ENCODE results near the gene UBIAD1. TPM values are rescaled to one million over a fixed set of nuclear protein-coding genes. Genes with fewer than 3 reads are reported as not detected.

The UBIAD1 gene
- total RNA-seq, 1 donor from 2014 or later = 7.3 TPM

DNA sequence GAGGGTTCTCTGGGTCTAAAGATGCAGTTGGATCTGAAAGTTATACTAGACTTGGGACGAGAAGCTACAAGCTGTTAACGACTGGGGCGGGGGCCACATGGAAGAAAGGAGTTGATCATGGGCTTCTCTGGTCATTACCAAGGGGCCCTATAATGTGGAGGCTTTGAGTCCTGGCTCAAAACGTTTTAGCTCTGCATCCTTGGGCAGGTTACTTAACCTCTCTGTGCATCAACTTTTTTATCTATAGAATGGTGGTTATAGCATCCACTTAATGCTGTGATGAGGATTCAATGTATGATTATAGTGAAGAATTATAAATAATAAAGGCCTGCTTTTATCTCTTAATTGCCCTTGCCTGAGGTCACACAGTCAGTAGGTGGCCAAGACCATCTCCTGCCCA lies 53.1 kb downstream of the UBIAD1 start:
- Histone ChIP-seq H3K36me3 (ENCODE audit: control insufficient read depth in 3 of 3, insufficient read depth in 3 of 3, low read length in 3 of 3) (no peaks in the 10 kb centered on the region), H3K4me3 (ENCODE audit: low read length in 3 of 3) (no peak overlapping the region), H3K4me1 (ENCODE audit: control insufficient read depth in 3 of 3, insufficient read depth in 3 of 3, low read length in 3 of 3) (no peaks in the 10 kb centered on the region), H3K27ac (ENCODE audit: low read depth, low read length) (no peak overlapping the region), H3K9me3 (ENCODE audit: control insufficient read depth in 3 of 3, low read length in 3 of 3) (no peaks in the 10 kb centered on the region), H3K9ac (ENCODE audit: low read depth in 1 of 3, low read length in 3 of 3) (no peak overlapping the region), H3K27me3 (ENCODE audit: control insufficient read depth in 3 of 3, insufficient read depth in 3 of 3, low read length in 3 of 3) (peaks cover 0 to 24% (median 23%) of the 10 kb centered on the region in 3 donors)

- H3K9me3 ChIP-seq (ENCODE audit: control insufficient read depth in 3 of 3, low read length in 3 of 3) = no peaks in the 10 kb centered on the region
- H3K36me3 ChIP-seq (ENCODE audit: control insufficient read depth in 3 of 3, insufficient read depth in 3 of 3, low read length in 3 of 3) = no peaks in the 10 kb centered on the region
- H3K27me3 ChIP-seq (ENCODE audit: control insufficient read depth in 3 of 3, insufficient read depth in 3 of 3, low read length in 3 of 3) = peaks cover 0 to 29% (median 19%) of the 10 kb centered on the region in 3 donors
- H3K9ac ChIP-seq (ENCODE audit: low read depth in 1 of 3, low read length in 3 of 3) = no peak overlapping the region
- no peak overlapping the region for H3K27ac ChIP-seq (ENCODE audit: low read depth, low read length)
- no peak overlapping the region for H3K4me3 ChIP-seq (ENCODE audit: low read length in 3 of 3)
- no peaks in the 10 kb centered on the region for H3K4me1 ChIP-seq (ENCODE audit: control insufficient read depth in 3 of 3, insufficient read depth in 3 of 3, low read length in 3 of 3)
Observed at GRCh38 chr1:11328444-11328843, 55.4 kb downstream of the UBIAD1 start.

DNA sequence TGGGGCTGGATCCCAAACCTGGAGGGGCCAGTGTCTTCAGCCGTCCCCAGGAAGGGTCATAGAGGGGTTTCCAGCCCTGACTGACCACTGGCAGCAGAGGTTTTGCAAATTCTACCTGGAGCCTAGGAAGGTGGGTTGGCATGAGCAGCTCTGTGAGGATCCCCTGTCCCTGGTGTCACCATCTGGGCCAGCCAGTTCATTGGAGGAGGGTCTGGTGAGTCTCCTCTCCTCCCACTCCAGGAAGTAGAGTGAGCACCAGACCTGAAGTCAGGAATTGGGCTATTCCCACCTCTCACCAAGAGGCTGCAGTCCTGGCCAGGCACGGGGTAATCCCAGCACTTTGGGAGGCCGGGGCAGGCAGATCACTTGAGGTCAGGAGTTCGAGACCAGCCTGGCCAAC lies 57.4 kb downstream of the UBIAD1 start:
- H3K4me3 ChIP-seq (ENCODE audit: low read length in 3 of 3) = no peak overlapping the region
- H3K9me3 ChIP-seq (ENCODE audit: control insufficient read depth in 3 of 3, low read length in 3 of 3) = no peaks in the 10 kb centered on the region
- no peaks in the 10 kb centered on the region for H3K36me3 ChIP-seq (ENCODE audit: control insufficient read depth in 3 of 3, insufficient read depth in 3 of 3, low read length in 3 of 3)
- H3K4me1 ChIP-seq (ENCODE audit: control insufficient read depth in 3 of 3, insufficient read depth in 3 of 3, low read length in 3 of 3) = no peaks in the 10 kb centered on the region
- H3K27me3 ChIP-seq (ENCODE audit: control insufficient read depth in 3 of 3, insufficient read depth in 3 of 3, low read length in 3 of 3) = peaks cover 0 to 23% (median 16%) of the 10 kb centered on the region in 3 donors
- no peak overlapping the region for H3K9ac ChIP-seq (ENCODE audit: low read depth in 1 of 3, low read length in 3 of 3)
- H3K27ac ChIP-seq (ENCODE audit: low read depth, low read length) = no peak overlapping the region

DNA sequence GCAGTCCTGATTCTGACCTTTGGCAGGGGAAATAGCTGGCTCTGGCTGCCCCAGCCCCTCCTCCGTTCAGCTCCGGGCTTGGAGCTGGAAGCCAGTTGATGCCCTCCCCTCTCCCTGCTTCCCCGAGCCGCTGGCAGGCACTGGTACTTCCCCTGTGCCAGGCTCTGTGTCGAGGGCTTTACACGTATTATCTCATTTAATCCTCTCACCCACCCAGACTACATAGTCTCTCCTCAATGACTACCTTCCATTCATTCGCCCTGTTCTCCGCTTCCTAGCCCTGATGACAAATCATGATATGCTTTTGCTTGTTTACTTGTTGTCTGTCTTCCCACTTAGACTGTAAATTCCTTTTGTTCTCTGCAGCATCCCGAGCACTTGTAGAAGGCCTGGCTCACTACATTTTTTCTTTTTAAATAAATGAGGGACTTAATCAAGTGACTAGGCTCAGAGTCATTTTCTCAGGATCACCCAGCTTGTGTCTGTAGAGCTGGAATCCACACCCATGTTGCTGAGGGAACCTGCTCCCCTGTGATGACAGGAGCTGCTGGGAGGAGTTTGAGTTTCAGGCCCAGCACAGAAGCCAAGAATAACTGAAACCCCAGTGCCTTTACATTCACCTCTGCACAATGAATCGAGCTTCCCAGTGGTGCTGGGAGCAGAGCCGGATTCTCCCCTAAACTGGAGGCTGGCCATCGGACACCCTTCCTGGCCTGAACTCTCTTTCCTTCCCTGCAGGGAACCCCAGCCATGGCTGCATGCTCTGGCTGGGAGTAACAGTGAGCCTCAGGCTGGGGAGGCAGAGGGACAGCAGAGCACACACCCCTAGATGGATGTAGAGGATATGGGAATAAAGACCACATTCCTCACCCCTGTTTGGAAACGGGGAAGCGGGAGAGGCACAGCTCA lies 58.3 kb downstream of the UBIAD1 start:
- peaks cover 0 to 18% (median 16%) of the 10 kb centered on the region in 3 donors for H3K27me3 ChIP-seq (ENCODE audit: control insufficient read depth in 3 of 3, insufficient read depth in 3 of 3, low read length in 3 of 3)
- H3K4me1 ChIP-seq (ENCODE audit: control insufficient read depth in 3 of 3, insufficient read depth in 3 of 3, low read length in 3 of 3) = no peaks in the 10 kb centered on the region
- no peaks in the 10 kb centered on the region for H3K36me3 ChIP-seq (ENCODE audit: control insufficient read depth in 3 of 3, insufficient read depth in 3 of 3, low read length in 3 of 3)

DNA sequence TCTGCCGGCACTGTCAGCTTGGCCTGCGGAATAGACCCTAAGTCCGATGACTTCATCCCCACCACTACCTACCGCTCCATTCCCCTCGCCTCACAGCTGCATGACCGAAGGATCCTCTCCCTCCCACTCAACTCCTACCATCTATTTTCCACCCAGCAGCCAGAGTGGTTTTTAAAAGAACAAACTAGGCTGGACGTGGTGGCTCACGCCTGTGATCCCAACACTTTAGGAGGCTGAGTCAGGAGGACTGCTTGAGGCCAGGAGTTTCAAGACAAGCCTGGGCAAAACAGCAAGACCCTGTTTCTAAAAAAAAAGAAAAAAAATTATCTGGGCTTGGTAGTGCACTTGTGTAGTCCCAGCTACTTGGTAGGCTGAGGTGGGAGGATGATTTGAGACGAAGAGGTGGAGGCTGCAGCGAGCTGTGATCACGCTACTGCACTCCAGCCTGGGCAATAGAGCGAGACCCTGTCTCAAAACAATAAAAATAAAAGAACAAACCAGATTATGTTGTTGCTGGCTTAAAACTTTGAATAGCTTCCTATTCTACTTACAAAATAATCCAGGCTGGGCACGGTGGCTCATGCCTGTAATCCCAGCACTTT lies 59.0 kb downstream of the UBIAD1 start:
- Histone ChIP-seq H3K27me3 (ENCODE audit: control insufficient read depth in 3 of 3, insufficient read depth in 3 of 3, low read length in 3 of 3) (peaks cover 0 to 16% (median 14%) of the 10 kb centered on the region in 3 donors), H3K36me3 (ENCODE audit: control insufficient read depth in 3 of 3, insufficient read depth in 3 of 3, low read length in 3 of 3) (no peaks in the 10 kb centered on the region), H3K27ac (ENCODE audit: low read depth, low read length) (no peak overlapping the region), H3K9ac (ENCODE audit: low read depth in 1 of 3, low read length in 3 of 3) (no peak overlapping the region), H3K4me3 (ENCODE audit: low read length in 3 of 3) (no peak overlapping the region), H3K9me3 (ENCODE audit: control insufficient read depth in 3 of 3, low read length in 3 of 3) (no peaks in the 10 kb centered on the region), H3K4me1 (ENCODE audit: control insufficient read depth in 3 of 3, insufficient read depth in 3 of 3, low read length in 3 of 3) (no peaks in the 10 kb centered on the region)

More for the DNA sequence above, 58.3 kb downstream of the UBIAD1 start:
- no peak overlapping the region for H3K27ac ChIP-seq (ENCODE audit: low read depth, low read length)
- no peaks in the 10 kb centered on the region for H3K9me3 ChIP-seq (ENCODE audit: control insufficient read depth in 3 of 3, low read length in 3 of 3)
- H3K4me3 ChIP-seq (ENCODE audit: low read length in 3 of 3) = no peak overlapping the region
- H3K9ac ChIP-seq (ENCODE audit: low read depth in 1 of 3, low read length in 3 of 3) = no peak overlapping the region

DNA sequence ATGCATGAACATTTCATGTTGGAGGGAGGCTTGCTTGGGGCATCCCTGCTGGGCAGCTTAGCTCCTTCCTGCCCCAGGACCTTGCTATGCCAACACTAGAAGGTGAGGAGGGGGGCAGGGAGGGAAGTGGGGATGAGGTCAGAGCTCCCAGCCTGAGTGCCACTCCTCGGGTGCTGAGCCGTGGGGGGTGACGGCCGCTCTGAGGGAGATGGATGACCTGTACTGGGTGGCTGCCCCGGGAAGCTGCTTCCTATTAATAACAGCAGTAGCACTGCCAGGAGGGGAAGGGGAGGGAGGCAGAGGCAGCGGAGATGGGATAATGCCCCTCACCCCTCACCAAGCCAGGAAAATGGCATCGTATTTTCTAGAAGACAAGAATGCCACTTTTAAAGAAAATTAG lies 60.6 kb downstream of the UBIAD1 start:
- peaks cover 8 to 11% (median 10%) of the 10 kb centered on the region in 3 donors for H3K4me1 ChIP-seq (ENCODE audit: control insufficient read depth in 3 of 3, insufficient read depth in 3 of 3, low read length in 3 of 3)
- no peaks in the 10 kb centered on the region for H3K9me3 ChIP-seq (ENCODE audit: control insufficient read depth in 3 of 3, low read length in 3 of 3)
- H3K27me3 ChIP-seq (ENCODE audit: control insufficient read depth in 3 of 3, insufficient read depth in 3 of 3, low read length in 3 of 3) = peaks cover 0 to 16% (median 8%) of the 10 kb centered on the region in 3 donors

DNA sequence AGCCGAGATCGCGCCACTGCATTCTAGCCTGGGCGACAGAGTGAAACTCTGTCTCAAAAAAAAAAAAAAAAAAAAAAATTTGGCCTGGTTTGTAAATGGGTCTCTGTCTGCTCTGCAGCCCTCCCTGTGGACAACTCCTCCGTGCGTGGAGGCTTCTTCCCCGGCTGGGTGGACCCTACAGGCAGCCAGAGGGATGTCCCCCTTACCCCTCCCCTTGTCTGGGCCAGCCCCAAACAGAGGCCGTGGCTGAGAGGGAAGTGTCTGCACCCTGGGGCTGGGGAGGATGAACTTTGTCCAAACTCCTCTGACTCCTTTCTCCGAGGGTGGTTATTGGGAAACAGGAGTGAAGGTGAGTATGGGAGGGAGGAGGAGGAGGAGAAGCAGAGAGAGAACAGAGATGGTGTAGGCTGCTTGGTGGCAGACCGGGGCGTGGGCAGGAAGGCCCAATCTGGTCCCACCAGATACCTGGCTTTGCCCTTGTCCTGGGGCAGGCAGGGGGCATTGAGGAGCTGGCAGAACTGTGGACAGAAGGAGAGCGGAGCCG lies 61.3 kb downstream of the UBIAD1 start:
- Histone ChIP-seq H3K4me1 (ENCODE audit: control insufficient read depth in 3 of 3, insufficient read depth in 3 of 3, low read length in 3 of 3) (peaks cover 13 to 18% (median 17%) of the 10 kb centered on the region in 3 donors), H3K4me3 (ENCODE audit: low read length in 3 of 3) (no peak overlapping the region), H3K9me3 (ENCODE audit: control insufficient read depth in 3 of 3, low read length in 3 of 3) (no peaks in the 10 kb centered on the region), H3K27ac (ENCODE audit: low read depth, low read length) (no peak overlapping the region), H3K36me3 (ENCODE audit: control insufficient read depth in 3 of 3, insufficient read depth in 3 of 3, low read length in 3 of 3) (no peaks in the 10 kb centered on the region), H3K27me3 (ENCODE audit: control insufficient read depth in 3 of 3, insufficient read depth in 3 of 3, low read length in 3 of 3) (peaks cover 0 to 11% (median 4%) of the 10 kb centered on the region in 3 donors), H3K9ac (ENCODE audit: low read depth in 1 of 3, low read length in 3 of 3) (no peak overlapping the region)

More for the DNA sequence above, 60.6 kb downstream of the UBIAD1 start:
- Histone ChIP-seq H3K27ac (ENCODE audit: low read depth, low read length) (no peak overlapping the region), H3K9ac (ENCODE audit: low read depth in 1 of 3, low read length in 3 of 3) (no peak overlapping the region), H3K36me3 (ENCODE audit: control insufficient read depth in 3 of 3, insufficient read depth in 3 of 3, low read length in 3 of 3) (no peaks in the 10 kb centered on the region), H3K4me3 (ENCODE audit: low read length in 3 of 3) (no peak overlapping the region)

GRCh38 chr1:11334821-11335220 lies 61.8 kb downstream of the UBIAD1 start:
- no peak overlapping the region for H3K9ac ChIP-seq (ENCODE audit: low read depth in 1 of 3, low read length in 3 of 3)
- H3K27me3 ChIP-seq (ENCODE audit: control insufficient read depth in 3 of 3, insufficient read depth in 3 of 3, low read length in 3 of 3) = peaks cover 0 to 11% (median 4%) of the 10 kb centered on the region in 3 donors
- H3K4me1 ChIP-seq (ENCODE audit: control insufficient read depth in 3 of 3, insufficient read depth in 3 of 3, low read length in 3 of 3) = peaks cover 16 to 21% (median 21%) of the 10 kb centered on the region in 3 donors

GRCh38 chr1:11335417-11336056 lies 62.5 kb downstream of the UBIAD1 start:
- Histone ChIP-seq H3K36me3 (ENCODE audit: control insufficient read depth in 3 of 3, insufficient read depth in 3 of 3, low read length in 3 of 3) (no peaks in the 10 kb centered on the region), H3K4me3 (ENCODE audit: low read length in 3 of 3) (no peak overlapping the region), H3K4me1 (ENCODE audit: control insufficient read depth in 3 of 3, insufficient read depth in 3 of 3, low read length in 3 of 3) (peaks cover 22 to 27% (median 26%) of the 10 kb centered on the region in 3 donors), H3K9me3 (ENCODE audit: control insufficient read depth in 3 of 3, low read length in 3 of 3) (no peaks in the 10 kb centered on the region), H3K9ac (ENCODE audit: low read depth in 1 of 3, low read length in 3 of 3) (no peak overlapping the region), H3K27me3 (ENCODE audit: control insufficient read depth in 3 of 3, insufficient read depth in 3 of 3, low read length in 3 of 3) (peaks cover 0 to 9% (median 4%) of the 10 kb centered on the region in 3 donors), H3K27ac (ENCODE audit: low read depth, low read length) (no peak overlapping the region)

More at GRCh38 chr1:11334821-11335220, 61.8 kb downstream of the UBIAD1 start:
- Histone ChIP-seq H3K9me3 (ENCODE audit: control insufficient read depth in 3 of 3, low read length in 3 of 3) (no peaks in the 10 kb centered on the region), H3K36me3 (ENCODE audit: control insufficient read depth in 3 of 3, insufficient read depth in 3 of 3, low read length in 3 of 3) (no peaks in the 10 kb centered on the region), H3K4me3 (ENCODE audit: low read length in 3 of 3) (no peak overlapping the region), H3K27ac (ENCODE audit: low read depth, low read length) (no peak overlapping the region)

Data from skeletal muscle tissue (tissue), 4 donors.